Upper lobe of left lung (tissue), 6 donors: ENCODE results near the gene MTARC2. TPM values are rescaled to one million over a fixed set of nuclear protein-coding genes. Genes with fewer than 3 reads are reported as not detected.

Source experiments
- ATAC-seq, 2 donors: fragments of 200-7000 bp; cut with Tn5 transposase; one replicate each; pipeline ENCODE4 v1.9.1; 2022; ENCODE audit warnings: mild to moderate bottlenecking in 2 of 2, moderate library complexity in 2 of 2; ENCODE audit not compliant: low FRiP score in 2 of 2
- DNase-seq, 2 donors: peaks; one replicate each; pipeline ENCODE4 v3.0.0-alpha.2; 2019 to 2020
- H3K27ac ChIP-seq, 4 donors: fragments of 200-600 bp; sonication (generic); one replicate each; pipeline ENCODE4 v1.5.1; 2016 to 2019
- H3K27me3 ChIP-seq, 4 donors: fragments of 200-600 bp; sonication (generic); one replicate each; pipeline ENCODE4 v1.5.1; 2017 to 2019
- H3K36me3 ChIP-seq, 4 donors: fragments of 200-600 bp; sonication (generic); one replicate each; pipeline ENCODE4 v1.5.1; 2016 to 2019
- H3K4me1 ChIP-seq, 4 donors: fragments of 200-600 bp; sonication (generic); one replicate each; pipeline ENCODE4 v1.5.1; 2018 to 2019
- H3K4me3 ChIP-seq, 4 donors: fragments of 200-600 bp; sonication (generic); one replicate each; pipeline ENCODE4 v1.5.1; 2017 to 2019; ENCODE audit warnings: mild to moderate bottlenecking in 2 of 4, moderate library complexity in 1 of 4
- H3K9me3 ChIP-seq, 4 donors: fragments of 200-600 bp; sonication (generic); one replicate each; pipeline ENCODE4 v1.5.1; 2018 to 2019
- EP300 ChIP-seq, 4 donors: sonication (generic); formaldehyde crosslinking; IDR thresholded peaks; one replicate each; pipeline ENCODE4 v1.5.1; 2017; ENCODE audit warnings: antibody characterized with exemption in 4 of 4, control low read depth in 2 of 4
- POLR2A ChIP-seq, 4 donors: fragments of 450-650 bp; IDR thresholded peaks; one replicate each; pipeline ENCODE4 v1.5.1; 2016 to 2017; ENCODE audit warnings: antibody characterized with exemption in 4 of 4, mild to moderate bottlenecking in 2 of 4
- POLR2AphosphoS5 ChIP-seq, 2 donors: sonication (generic); formaldehyde crosslinking; IDR thresholded peaks; one replicate each; pipeline ENCODE4 v1.5.1; 2017; ENCODE audit warnings: antibody characterized with exemption in 2 of 2
- whole genome bisulfite sequencing, 2 donors: methylation state at CpG; one replicate each; pipeline ENCODE4 v1.1.5; 2017 to 2018; 5-methylcytosine and 5-hydroxymethylcytosine counted together
- total RNA-seq, 6 donors: library from RNA; depleted of rRNA in 4 of 6; stranded (reverse); fragments of >200 nt in 4 of 6; gene quantifications; one replicate each; pipeline versions ENCODE4 v1.1.0 to v1.2.1, GENCODE V29; 2016 to 2021
- TF ChIP-seq, protein P1 (sequence below), 6 experiments: fragments of 450-650 bp in 4 of 6; fragments of 200-600 bp in 2 of 6; sonication (generic) in 2 of 6; IDR thresholded peaks; one replicate each; pipeline ENCODE4 v1.5.1; 2016 to 2019; ENCODE audit warnings: antibody characterized with exemption in 6 of 6
- donor health status: DM: no; HTN: no; CAD: no; lungs with moderate emphysema.
- donor health status: DM: no; HTN: yes; CAD: no; lungs with severe emphysema.

The MTARC2 gene
- total RNA-seq, 6 donors from 2014 or later = 44.2 to 125 (median 62.0) TPM

DNA sequence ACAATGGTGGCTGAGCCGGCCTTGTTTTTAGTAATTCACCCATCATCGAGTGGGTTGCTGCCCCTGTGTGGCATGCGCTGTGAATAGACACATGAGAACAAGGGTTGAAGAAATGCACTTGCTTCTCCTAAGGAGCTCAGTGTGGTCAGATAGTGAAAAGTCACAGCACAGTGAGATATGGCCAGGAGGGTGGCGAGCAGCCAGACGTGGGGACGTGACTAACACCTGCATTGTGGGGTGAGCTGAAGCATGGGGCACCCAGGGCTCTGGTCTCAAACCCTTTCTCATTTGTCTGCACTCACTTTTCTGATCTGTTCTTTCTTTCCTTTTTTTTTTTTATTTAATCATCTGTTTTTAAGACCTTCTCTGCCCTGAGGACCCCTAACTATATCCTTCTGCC is 52.1 kb downstream of the MTARC2 start:
- H3K27ac ChIP-seq = no peak overlapping the region
- peaks cover 0 to 38% (median 24%) of the 10 kb centered on the region in 4 donors for H3K36me3 ChIP-seq
- ATAC-seq (no peak), DNase-seq (no peak)
- TF ChIP-seq, protein P1, sequence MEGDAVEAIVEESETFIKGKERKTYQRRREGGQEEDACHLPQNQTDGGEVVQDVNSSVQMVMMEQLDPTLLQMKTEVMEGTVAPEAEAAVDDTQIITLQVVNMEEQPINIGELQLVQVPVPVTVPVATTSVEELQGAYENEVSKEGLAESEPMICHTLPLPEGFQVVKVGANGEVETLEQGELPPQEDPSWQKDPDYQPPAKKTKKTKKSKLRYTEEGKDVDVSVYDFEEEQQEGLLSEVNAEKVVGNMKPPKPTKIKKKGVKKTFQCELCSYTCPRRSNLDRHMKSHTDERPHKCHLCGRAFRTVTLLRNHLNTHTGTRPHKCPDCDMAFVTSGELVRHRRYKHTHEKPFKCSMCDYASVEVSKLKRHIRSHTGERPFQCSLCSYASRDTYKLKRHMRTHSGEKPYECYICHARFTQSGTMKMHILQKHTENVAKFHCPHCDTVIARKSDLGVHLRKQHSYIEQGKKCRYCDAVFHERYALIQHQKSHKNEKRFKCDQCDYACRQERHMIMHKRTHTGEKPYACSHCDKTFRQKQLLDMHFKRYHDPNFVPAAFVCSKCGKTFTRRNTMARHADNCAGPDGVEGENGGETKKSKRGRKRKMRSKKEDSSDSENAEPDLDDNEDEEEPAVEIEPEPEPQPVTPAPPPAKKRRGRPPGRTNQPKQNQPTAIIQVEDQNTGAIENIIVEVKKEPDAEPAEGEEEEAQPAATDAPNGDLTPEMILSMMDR (IDR thresholded peaks at IDR 0.05) = no peak
- no peak for TF ChIP-seq POLR2A (IDR thresholded peaks at IDR 0.05)
- H3K27me3 ChIP-seq = no peaks in the 10 kb centered on the region
- H3K4me3 ChIP-seq = no peak overlapping the region
- no peaks in the 10 kb centered on the region for H3K9me3 ChIP-seq
- H3K4me1 ChIP-seq = peaks cover 0 to 7% (median 0%) of the 10 kb centered on the region in 4 donors
- 88 to 89% methylated on average over 6 of the region's 6 CpGs for WGBS, 2 donors

DNA sequence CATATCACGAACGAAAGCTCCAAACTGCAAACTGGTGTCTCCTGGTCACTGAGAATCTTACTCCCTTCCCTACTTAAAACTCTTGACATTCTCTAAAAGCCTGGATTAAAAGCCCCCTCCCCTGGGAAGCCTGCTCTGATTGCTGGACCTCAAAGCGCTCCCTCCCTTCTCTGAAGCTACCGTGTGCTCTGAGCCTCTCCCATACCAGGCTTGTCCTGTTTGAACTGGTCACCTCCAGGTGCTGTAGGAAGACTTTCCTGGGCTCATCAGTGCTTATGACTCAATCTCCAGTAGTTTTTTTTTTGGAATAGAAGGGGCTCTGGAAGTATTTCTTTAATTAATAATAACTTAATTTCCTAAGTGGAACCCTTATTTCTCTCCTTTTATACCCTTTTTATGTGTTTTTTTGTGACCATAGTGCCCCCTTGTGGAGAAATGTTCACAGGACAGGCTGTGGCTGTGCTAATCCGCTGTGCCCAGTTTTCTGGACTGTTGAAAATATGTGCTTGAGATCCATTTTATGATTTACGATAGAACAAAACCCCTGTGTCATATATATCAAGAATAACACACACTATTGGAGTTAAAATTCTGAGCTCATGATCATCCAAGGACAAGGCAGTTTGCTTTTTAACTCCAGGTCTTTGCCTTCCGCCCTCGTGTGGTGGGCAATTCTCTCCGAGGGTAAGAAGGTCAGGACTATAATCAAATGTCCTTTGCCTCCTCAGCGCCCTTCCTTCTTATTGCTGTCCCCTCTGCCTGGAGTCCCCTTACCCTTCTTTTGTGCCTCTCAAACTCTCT is 55.5 kb downstream of the MTARC2 start:
- 75 to 77% methylated on average over 10 of the region's 10 CpGs for WGBS, 2 donors
- ATAC-seq = peak in 1 of 2 donors; percentile 60
- no peak overlapping the region for H3K4me3 ChIP-seq
- no peak for TF ChIP-seq POLR2A (IDR thresholded peaks at IDR 0.05)
- TF ChIP-seq, protein P1 (IDR thresholded peaks at IDR 0.05) = peak in 5 of 6 experiments; percentile 52 to 76 (median 61)
- peaks cover 0 to 27% (median 16%) of the 10 kb centered on the region in 4 donors for H3K36me3 ChIP-seq
- H3K27ac ChIP-seq = no peak overlapping the region
- DNase-seq = no peak
- H3K27me3 ChIP-seq = no peaks in the 10 kb centered on the region
- no peaks in the 10 kb centered on the region for H3K9me3 ChIP-seq
- peaks cover 0 to 7% (median 0%) of the 10 kb centered on the region in 4 donors for H3K4me1 ChIP-seq

DNA sequence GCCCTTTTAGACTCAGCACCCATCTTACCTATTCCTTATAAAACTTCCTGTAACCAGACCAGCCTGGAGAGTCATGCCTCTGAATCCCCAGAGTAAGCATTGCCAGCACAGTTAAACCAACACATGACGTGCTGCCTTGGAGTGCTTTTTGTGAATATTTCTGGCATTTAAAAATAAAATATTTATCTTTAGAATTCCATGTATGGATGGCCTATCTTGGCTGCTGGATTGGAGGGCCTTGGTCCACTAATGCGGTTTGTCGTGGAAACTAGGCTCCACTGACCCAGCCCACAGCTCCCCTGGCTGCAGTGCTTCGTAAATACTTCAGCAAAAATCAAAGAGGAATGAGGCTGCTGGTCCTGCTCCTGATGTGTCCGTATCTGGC is 56.1 kb downstream of the MTARC2 start:
- no peaks in the 10 kb centered on the region for H3K9me3 ChIP-seq
- H3K27ac ChIP-seq = no peak overlapping the region
- ATAC-seq (no peak), DNase-seq (no peak)
- 59 to 79% methylated on average over 5 of the region's 5 CpGs for WGBS, 2 donors
- H3K4me3 ChIP-seq = no peak overlapping the region
- H3K4me1 ChIP-seq = peaks cover 0 to 7% (median 0%) of the 10 kb centered on the region in 4 donors
- peaks cover 0 to 27% (median 12%) of the 10 kb centered on the region in 4 donors for H3K36me3 ChIP-seq
- TF ChIP-seq EP300 (IDR thresholded peaks at IDR 0.05) = no peak
- TF ChIP-seq POLR2A (IDR thresholded peaks at IDR 0.05) = no peak
- no peak for TF ChIP-seq POLR2AphosphoS5 (IDR thresholded peaks at IDR 0.05)
- TF ChIP-seq, protein P1 (IDR thresholded peaks at IDR 0.05) = no peak
- no peaks in the 10 kb centered on the region for H3K27me3 ChIP-seq

DNA sequence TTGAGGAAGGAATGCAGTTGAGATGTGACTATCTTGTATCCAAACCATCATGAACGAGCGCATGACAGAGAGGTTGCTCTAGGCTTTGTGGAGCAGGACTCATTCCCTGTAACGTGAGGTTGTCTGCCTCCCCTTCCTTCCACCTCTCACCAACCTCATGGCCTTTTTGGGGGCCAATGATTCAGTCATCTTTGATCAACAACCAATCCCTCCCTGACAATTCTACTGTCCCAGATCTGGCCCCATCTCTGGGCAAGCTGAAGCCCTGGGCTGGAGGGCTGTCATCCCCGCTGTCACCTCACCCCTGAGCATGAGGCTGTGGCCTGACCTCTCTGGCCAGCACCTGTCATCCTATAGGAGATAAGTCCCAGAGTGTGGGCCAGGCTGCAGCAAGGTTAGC is 58.3 kb downstream of the MTARC2 start:
- TF ChIP-seq, protein P1 (IDR thresholded peaks at IDR 0.05) = no peak
- TF ChIP-seq EP300 (IDR thresholded peaks at IDR 0.05) (no peak), POLR2AphosphoS5 (IDR thresholded peaks at IDR 0.05) (no peak), POLR2A (IDR thresholded peaks at IDR 0.05) (no peak)
- DNase-seq (no peak), ATAC-seq (no peak)
- Histone ChIP-seq H3K4me3 (no peak overlapping the region), H3K27me3 (no peaks in the 10 kb centered on the region), H3K4me1 (peaks cover 0 to 10% (median 7%) of the 10 kb centered on the region in 4 donors), H3K27ac (no peak overlapping the region), H3K36me3 (peaks cover 0 to 15% (median 7%) of the 10 kb centered on the region in 4 donors), H3K9me3 (no peaks in the 10 kb centered on the region)
- 87 to 100% methylated on average over 4 of the region's 4 CpGs for WGBS, 2 donors

DNA sequence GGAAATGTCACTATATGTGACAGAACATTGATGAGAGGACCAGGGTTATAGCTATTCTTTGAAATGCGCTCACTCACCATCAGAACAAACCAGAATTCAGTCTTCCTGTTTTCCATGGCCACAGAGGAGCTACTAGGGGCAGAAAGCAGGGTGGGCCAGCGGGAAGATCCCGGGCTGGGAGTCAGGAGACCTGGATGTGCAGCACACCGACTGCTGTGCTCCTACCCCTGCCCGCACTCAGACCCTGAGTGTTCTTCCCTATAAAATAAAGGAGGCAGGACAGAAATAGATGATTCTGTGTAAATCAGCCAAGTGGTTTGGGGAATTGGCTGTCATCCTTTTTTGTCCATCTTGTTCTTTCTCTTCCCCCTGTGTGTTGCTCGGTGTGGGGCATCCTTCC is 59.6 kb downstream of the MTARC2 start:
- Histone ChIP-seq H3K36me3 (peaks cover 0 to 11% (median 3%) of the 10 kb centered on the region in 4 donors), H3K27ac (no peak overlapping the region), H3K4me1 (peaks cover 0 to 10% (median 7%) of the 10 kb centered on the region in 4 donors), H3K27me3 (no peaks in the 10 kb centered on the region), H3K4me3 (no peak overlapping the region), H3K9me3 (no peaks in the 10 kb centered on the region)
- DNase-seq (no peak), ATAC-seq (no peak)
- whole genome bisulfite sequencing, 2 donors = 83 to 90% methylated on average over 6 of the region's 6 CpGs
- no peak for TF ChIP-seq POLR2AphosphoS5 (IDR thresholded peaks at IDR 0.05)
- TF ChIP-seq EP300 (IDR thresholded peaks at IDR 0.05) = no peak
- TF ChIP-seq POLR2A (IDR thresholded peaks at IDR 0.05) = no peak
- TF ChIP-seq, protein P1 (IDR thresholded peaks at IDR 0.05) = no peak
